Endothelial cell of umbilical vein (primary cell): ENCODE measurements around the gene PON2.

Experiments used
- CTCF ChIP-seq, 2 donors: IDR thresholded peaks; 1 replicate in 1 of 2; 2 replicates in 1 of 2; pipeline ENCODE4 v1.5.1; 2011; ENCODE audit warnings: low read length in 2 of 2, mild to moderate bottlenecking in 2 of 2, moderate library complexity in 2 of 2, control low read depth in 1 of 2, inconsistent platforms in 1 of 2, low read depth in 1 of 2; ENCODE audit not compliant: insufficient read depth in 1 of 2; ENCODE audit errors: extremely low read depth in 1 of 2
- EZH2 ChIP-seq: IDR thresholded peaks from 2 replicates; pipeline ENCODE4 v1.6.1; 2012; ENCODE audit warnings: borderline replicate concordance, low read depth, mild to moderate bottlenecking, moderate library complexity, low read length, inconsistent platforms; ENCODE audit not compliant: severe bottlenecking
- FOS ChIP-seq: IDR thresholded peaks from 2 replicates; pipeline ENCODE4 v1.6.1; 2011; ENCODE audit warnings: mild to moderate bottlenecking, low read length, moderate library complexity, borderline replicate concordance; ENCODE audit not compliant: insufficient read depth
- GATA2 ChIP-seq: IDR thresholded peaks from 2 replicates; pipeline ENCODE4 v1.7.0; 2011; ENCODE audit warnings: low read depth, mild to moderate bottlenecking, moderate library complexity, mixed read lengths, low read length; ENCODE audit not compliant: insufficient read length, insufficient read depth
- JUN ChIP-seq: IDR thresholded peaks from 2 replicates; pipeline ENCODE4 v1.6.1; 2011; ENCODE audit warnings: borderline replicate concordance, low read depth; ENCODE audit not compliant: insufficient read length, insufficient read depth
- MAX ChIP-seq: IDR thresholded peaks from 2 replicates; pipeline ENCODE4 v1.6.1; 2011; ENCODE audit not compliant: insufficient read depth, insufficient read length
- MYC ChIP-seq: IDR thresholded peaks from one replicate; pipeline ENCODE4 v1.6.1; 2011; ENCODE audit warnings: mild to moderate bottlenecking, low read depth, low read length
- POLR2A ChIP-seq: IDR thresholded peaks from 2 replicates; pipeline ENCODE4 v1.6.1; 2012; ENCODE audit warnings: low read depth, mild to moderate bottlenecking, control low read depth, low read length
- POLR2AphosphoS5 ChIP-seq: IDR thresholded peaks from 2 replicates; pipeline ENCODE4 v1.6.1; 2012; ENCODE audit warnings: low read depth, mild to moderate bottlenecking, control low read depth, low read length, moderate library complexity; ENCODE audit not compliant: insufficient read depth

- TF ChIP-seq CTCF (IDR thresholded peaks at IDR 0.05; ENCODE audit: extremely low read depth in 1 of 2, insufficient read depth in 1 of 2, low read depth in 1 of 2, low read length in 2 of 2) (peak in 1 of 2 donors; percentile 39), POLR2A (no peak), EZH2 (peak; percentile 32), POLR2AphosphoS5 (no peak), GATA2 (no peak), MAX (no peak), FOS (no peak), MYC (no peak), JUN (no peak)
Measured at GRCh38 chr7:95396136-95397032, 38.4 kb downstream of the PON2 start, which contains the start of gene PON3.
